NCI-H1048 (cell line): ENCODE data around the gene NR0B1.

ENCODE experiments used
- DNase-seq: peaks from one replicate; lab custom pipeline; 2025; lab: John Stamatoyannopoulos, UW

The NR0B1 gene

GRCh38 chrX:30309139-30309571, at the start of gene NR0B1:
TSS of gene NR0B1 (minus strand) at chrX:30309390. CDS start at chrX:30309363, 27 bp downstream.
- DNase-seq = no peak

GRCh38 chrX:30349946-30350345, 40.8 kb upstream of the NR0B1 start:
- no peak for DNase-seq

- no peak for DNase-seq
Observed at GRCh38 chrX:30343206-30343605, 34.0 kb upstream of the NR0B1 start.

GRCh38 chrX:30340753-30341152, 31.6 kb upstream of the NR0B1 start:
- no peak for DNase-seq

- no peak for DNase-seq
Observed at GRCh38 chrX:30327762-30328161, 18.6 kb upstream of the NR0B1 start.

- no peak for DNase-seq
Observed at GRCh38 chrX:30317308-30317707, 8.1 kb upstream of the NR0B1 start.

- DNase-seq = no peak
Observed at GRCh38 chrX:30313322-30313721, 4.1 kb upstream of the NR0B1 start.

GRCh38 chrX:30312858-30313257, 3.7 kb upstream of the NR0B1 start:
- DNase-seq = no peak

- DNase-seq = no peak
Observed at GRCh38 chrX:30310429-30311206, 1.4 kb upstream of the NR0B1 start.

- no peak for DNase-seq
Observed at GRCh38 chrX:30308263-30309138, 689 bp downstream of the NR0B1 start.

- no peak for DNase-seq
Observed at GRCh38 chrX:30307466-30307865, 1.7 kb downstream of the NR0B1 start.

- DNase-seq = no peak
Observed at GRCh38 chrX:30304866-30305265, 4.3 kb downstream of the NR0B1 start.

GRCh38 chrX:30302956-30303355, 6.2 kb downstream of the NR0B1 start:
- no peak for DNase-seq

GRCh38 chrX:30301963-30302362, 7.2 kb downstream of the NR0B1 start:
- DNase-seq = no peak

GRCh38 chrX:30301208-30301607, 8.0 kb downstream of the NR0B1 start:
- no peak for DNase-seq

- no peak for DNase-seq
Observed at GRCh38 chrX:30296408-30297254, 12.6 kb downstream of the NR0B1 start.

- DNase-seq = no peak
Observed at GRCh38 chrX:30283456-30284200, 25.6 kb downstream of the NR0B1 start.

- no peak for DNase-seq
Observed at GRCh38 chrX:30282527-30282926, 26.7 kb downstream of the NR0B1 start.

- no peak for DNase-seq
Observed at GRCh38 chrX:30280428-30280827, 28.8 kb downstream of the NR0B1 start.

GRCh38 chrX:30278365-30278764, 30.8 kb downstream of the NR0B1 start:
- no peak for DNase-seq

GRCh38 chrX:30275498-30275897, 33.7 kb downstream of the NR0B1 start:
- DNase-seq = no peak
